Urothelium cell line (cell line): ENCODE measurements around the gene PLXNB3.
A peak's percentile ranks its signal among the peaks of the same experiment; 100 is the strongest.
"Not testable (repeated sequence)": the region's sequence is repeated elsewhere in the genome, so short reads cannot be mapped to it uniquely, and the experiment has no call there.

Experiments used
- DNase-seq: peaks from one replicate; pipeline ENCODE4 v3.0.0; 2011; ENCODE audit warnings: low spot score, mixed read lengths
- FAIRE-seq: peaks from 2 replicates; lab custom pipeline; 2011; peaks lifted over from hg19 to GRCh38; lab: Jason Lieb, UNC

Gene PLXNB3

GRCh38 chrX:153806999-153807575 is 43.0 kb downstream of the PLXNB3 start:
- DNase-seq (no peak), FAIRE-seq (no peak)

DNA sequence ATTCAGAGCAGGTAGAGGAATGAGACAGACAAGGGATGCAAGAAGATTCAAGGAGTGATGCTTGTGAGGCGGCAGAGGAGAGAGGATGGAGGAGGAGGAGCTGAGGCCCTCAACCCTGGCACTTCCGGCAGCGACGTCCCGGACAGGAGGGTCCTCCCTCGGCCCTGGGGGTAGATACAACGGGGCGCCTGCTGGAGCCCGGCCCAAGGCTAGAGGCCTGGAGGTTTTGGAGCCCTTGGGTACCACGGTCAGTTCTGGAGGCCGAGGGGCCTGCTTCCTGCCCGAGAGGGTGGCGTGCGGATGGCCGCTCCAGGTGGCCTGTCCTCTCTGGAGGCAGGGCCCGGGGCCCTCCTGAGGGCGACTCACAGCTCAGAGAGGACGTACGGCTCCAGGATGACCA is 43.9 kb downstream of the PLXNB3 start:
- DNase-seq, result no peak
- no peak for FAIRE-seq

- FAIRE-seq (no peak), DNase-seq (no peak)
These were observed 48.2 kb downstream of the PLXNB3 start for GRCh38 chrX:153812220-153812619.

DNA sequence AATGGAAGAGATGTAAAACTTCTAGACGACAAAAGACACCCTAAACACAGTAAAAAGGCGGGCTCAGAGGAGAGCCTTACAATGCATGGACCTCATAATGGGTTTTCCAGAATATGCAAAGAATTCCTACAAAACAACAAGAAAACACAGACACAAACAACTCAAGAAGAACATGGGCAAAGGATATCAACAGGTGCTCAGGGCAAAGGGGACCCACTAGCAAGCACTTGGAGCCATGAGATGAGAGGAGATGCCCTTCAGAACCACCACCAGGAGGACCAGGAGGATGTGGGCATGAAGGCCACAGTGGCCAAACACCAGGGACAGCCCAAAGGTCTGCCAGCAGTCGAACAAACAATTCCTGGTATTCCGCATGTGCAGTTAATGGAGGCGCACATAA is 49.1 kb downstream of the PLXNB3 start:
- FAIRE-seq (no peak), DNase-seq (no peak)

DNA sequence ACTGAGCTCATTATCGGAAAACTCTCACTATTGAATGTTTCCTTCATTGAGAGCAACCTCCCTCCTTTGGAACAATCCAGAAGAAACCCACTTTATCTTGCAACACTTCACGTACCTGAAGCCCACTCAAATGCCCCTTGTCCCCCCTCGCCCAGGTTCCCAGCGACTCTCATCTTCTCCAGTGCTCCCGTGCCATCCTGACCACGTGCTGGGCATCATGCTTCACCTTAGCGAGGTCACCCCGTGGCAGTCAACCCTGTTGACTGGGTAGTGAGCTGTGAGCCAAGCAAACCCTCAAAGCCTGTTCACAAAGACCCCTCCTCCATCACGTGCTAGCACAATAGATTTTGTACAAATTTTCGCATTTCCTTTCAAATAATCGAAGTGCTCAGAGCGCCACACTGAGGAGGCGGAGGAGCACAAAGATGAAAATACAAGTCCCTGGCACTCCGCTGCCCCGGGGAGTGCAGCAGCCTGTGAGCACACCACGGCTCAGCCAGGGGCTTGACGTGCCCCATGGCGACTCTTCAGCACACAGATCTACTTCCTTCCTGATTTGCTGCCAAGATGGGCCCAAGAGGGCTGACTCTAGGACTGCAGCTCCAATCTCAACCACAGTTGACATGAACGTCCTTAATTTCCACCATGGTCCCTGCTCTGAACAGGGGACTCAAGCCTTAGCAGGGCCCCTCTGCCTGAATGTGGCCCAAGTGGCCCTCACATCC is 50.7 kb downstream of the PLXNB3 start:
- no peak for FAIRE-seq
- DNase-seq, result no peak

GRCh38 chrX:153816831-153817690 is 53.0 kb downstream of the PLXNB3 start:
- DNase-seq (no peak), FAIRE-seq (no peak)

GRCh38 chrX:153818064-153818463 is 54.0 kb downstream of the PLXNB3 start:
- not testable (repeated sequence) for FAIRE-seq, DNase-seq

- FAIRE-seq, result no peak
- peak; percentile 46 for DNase-seq
These were observed 54.7 kb downstream of the PLXNB3 start for GRCh38 chrX:153818571-153819383.

DNA sequence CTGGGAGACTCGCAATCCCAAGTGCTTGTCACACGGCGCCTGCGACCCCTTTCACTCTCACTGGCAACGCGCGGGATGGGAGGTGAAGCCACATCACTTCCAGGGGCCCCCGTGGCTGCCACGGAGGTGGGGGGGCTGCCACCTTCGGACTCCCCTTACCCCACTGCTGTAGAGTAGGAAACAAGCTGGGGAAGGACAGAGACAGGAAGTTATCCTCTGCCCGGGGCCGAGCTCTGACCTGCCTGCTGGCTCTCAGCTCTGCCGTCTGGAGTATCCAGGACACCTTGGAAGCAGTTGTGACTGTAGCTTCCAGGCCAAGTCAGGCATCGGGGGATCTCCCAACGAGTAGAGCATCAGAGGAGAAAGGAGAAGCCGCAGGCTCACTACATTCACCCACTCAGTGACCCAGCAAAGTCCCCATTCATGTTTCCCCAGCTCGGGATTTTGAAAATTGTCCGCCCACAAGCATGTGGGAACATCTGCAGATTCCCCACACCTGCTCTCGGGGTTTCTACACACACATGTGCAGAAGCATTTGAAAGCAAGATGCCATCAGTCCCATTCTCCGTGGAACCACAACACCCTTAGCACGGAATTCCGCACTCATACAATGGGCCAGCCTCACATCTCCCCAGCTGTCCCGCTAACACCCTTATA is 55.5 kb downstream of the PLXNB3 start:
- FAIRE-seq (no peak), DNase-seq (no peak)

GRCh38 chrX:153820601-153821000 is 56.6 kb downstream of the PLXNB3 start:
- no peak for DNase-seq
- FAIRE-seq, result no peak

- FAIRE-seq, result no peak
These were observed 57.0 kb downstream of the PLXNB3 start for GRCh38 chrX:153821066-153821465.

DNA sequence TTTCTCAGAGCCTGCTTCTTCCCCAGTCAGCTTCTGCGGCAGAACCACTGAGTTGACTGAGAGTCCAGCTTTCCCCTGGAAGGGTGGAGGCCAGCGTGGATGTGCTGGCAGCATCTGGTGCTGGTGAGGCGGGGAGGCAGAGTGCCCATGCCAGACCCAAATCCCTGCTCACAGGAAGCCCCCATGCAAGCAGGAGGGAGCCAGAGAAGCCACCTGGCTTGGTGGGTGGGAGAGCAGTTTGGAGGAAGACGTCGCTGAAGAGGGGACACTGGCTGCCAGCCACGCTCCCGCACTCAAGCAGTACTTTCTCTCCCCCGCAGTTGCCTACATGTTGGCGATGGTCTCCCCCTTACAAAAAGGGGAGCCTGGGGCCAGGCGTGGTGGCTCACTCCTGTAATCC is 60.3 kb downstream of the PLXNB3 start:
- no peak for FAIRE-seq
- no peak for DNase-seq

More at GRCh38 chrX:153821066-153821465, 57.0 kb downstream of the PLXNB3 start:
- DNase-seq, result no peak

DNA sequence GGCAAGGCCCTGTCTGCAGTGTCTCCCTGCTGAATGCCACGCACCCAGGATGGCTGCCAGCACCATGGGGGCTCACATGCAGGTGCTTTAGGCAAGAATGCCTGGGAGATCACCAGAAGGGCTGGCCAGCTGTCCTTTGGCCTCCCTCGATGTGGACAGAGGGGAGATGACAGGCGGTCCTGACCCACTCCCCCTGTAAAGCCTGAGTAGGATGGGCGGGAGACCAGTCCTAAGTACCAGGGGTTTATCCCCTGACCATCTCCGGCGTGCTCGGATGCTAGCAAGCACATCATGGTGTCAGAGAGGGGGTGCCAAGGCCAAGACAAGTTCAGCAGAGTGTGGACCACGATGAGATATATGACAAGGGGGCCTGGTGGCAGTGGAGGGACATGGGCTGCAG is 61.0 kb downstream of the PLXNB3 start:
- FAIRE-seq, result no peak
- no peak for DNase-seq
